ENCODE results near the gene DOK1.

The DOK1 gene

DNA sequence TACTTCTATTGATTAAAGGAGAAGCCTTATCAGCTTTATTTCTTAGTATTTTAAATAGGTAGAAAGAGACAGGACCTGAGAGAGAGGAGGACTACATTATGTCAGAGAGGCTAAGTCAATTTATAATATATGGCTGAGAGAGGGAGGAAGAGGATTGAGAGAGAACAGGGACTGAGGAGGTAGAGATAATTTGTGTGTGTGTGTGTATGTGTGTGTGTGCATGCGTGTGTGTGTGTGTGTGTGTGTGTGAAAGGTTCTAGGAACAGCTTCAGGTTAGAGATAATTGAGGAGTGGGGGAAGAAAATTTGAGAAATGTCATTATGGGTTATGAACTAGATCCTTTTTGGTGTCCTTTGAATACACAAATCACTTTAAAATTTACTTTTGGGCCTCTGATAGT lies 15.2 kb downstream of the DOK1 start:
- DNase-seq (ENCODE audit: low read depth) = no peak

DNA sequence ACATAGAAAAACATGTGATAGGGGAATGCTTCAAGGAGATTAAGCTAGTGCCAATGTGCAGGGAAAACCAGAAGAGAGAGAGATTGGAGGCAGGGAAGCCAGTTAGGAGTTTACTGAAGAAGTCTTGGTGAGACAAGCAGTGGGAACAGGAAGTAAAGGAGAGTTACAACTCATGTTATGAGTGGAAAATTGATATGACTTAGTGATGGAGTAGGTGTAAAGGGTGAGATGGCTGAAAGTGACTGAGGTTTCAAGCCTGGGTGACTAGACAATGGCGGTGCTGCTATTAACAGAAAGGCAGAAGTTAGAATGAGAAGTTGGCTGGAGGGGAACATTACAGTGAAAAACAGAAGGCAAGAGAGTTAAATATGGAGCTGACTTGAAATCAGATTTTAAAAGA lies 16.5 kb downstream of the DOK1 start:
- no peak for DNase-seq (ENCODE audit: low read depth)

DNA sequence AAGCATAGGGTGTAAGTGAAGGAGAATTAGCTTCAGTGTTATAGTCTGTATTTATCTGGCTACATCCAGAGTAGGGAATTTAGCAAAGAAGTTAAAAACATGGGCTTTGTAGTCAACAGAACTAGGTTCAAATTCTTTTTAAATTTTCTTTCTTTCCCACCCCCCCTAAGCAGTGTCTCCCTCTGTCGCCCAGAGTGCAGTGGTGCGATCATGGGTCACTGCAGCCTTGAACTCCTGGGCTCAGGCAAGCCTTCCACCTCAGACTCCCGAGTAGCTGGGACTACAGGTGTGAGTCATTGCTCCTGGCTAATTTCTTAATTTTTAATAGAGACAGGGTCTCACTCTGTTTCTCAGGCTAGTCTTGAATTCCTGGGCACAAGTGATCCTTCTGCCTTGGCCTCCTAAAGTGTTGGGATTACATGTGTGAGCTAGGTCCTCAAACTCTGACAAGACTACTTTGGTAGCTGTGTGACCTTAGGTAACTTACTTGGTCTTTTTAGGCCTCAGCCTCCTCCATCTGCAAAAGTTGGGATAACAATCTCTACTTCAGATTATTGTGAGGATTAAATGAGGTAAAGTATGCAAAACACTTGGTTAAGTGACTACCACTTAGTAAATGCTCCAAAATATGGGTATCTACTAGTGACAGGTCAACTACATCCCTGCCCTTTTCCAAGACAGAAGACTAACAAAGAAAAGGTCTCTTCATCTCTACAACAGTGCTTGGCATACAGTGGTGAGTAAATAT lies 17.8 kb downstream of the DOK1 start:
- no peak for DNase-seq (ENCODE audit: low read depth)

DNA sequence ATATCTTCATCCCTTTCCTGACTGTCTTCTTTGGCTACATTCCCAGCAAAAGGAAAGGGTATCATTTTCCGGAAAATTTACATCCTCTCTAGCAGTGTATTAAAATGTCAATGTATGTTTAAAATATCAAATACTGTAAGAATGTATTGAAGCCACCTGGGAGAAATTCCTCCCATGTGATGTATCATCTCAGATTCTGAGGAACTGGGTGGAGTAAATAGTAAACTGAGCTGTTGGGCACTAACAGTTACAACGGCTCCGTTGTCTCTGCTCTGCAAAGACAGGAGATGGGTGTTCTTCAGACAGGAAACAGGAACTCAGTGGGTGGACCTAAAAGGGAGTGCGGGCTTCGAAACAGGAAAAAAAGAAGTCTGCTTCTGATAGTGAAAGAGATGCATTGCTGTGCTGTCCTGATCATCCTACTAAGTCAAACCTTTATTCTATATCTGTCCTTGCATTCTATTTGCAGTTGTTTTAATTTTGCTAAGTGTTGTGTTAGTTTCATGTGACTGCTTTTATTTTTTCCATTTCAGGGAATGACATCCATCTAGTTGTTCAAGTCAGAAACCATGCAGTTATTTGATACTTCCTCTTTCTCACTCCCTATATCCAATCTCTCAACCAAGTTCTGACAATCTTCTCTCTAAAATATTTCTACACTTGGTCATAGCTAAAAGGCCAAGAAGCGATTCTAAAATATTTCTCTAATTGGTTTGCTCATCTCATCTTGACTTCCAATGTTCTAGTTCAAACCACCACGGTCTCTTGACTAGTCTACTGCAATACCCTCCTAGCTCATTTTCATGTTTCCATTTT lies 19.4 kb downstream of the DOK1 start:
- no peak for DNase-seq (ENCODE audit: low read depth)

DNA sequence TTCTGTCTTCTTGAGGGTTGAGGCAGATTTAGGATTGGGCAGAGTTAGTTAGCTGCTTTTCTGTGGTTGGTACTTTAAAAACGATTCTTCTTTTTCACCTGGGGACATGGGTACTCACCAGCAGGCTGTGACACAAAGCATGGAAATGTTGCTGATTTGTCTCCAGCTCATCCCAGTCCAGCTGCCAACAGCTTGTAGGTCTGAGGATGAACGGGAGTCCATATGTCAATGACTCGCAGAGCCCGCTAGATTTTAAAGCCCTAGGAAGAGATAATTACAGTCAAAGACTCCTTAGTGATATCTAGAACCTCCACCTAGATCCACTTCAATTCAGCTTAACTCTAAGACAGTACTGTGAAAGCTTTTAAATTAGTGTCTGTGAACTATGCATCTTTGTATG lies 20.8 kb downstream of the DOK1 start:
- no peak for DNase-seq (ENCODE audit: low read depth)

DNA sequence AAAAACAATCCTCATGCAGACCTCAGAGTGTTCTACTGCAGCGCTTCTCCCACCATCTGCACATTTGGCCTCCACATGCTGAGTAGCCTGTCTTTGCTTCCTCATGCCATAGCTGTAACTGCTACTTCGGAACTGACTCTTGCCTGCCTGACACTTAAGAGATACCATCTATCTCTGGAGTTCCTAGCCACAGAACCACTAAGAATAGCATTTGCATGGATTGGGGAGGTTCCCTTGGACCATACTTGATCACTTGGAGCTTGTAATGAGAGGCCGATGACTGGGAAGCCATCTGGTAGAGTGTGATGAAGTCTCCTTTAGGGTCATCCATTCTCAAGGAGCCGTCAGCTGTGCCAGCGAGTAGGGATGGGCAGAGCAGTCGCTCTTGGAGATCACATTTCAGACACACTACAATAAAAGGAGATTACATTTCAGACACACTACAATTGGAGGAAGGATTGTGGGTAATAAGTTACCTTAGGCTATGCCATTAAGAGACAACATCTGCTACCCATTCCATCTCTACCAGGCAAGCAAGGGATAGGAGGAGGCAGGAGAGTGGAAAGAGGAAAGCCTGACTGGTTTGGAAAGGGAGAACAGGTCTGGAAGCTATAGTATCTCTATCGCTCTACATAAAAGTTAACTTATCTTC lies 21.8 kb downstream of the DOK1 start:
- no peak for DNase-seq (ENCODE audit: low read depth)

DNA sequence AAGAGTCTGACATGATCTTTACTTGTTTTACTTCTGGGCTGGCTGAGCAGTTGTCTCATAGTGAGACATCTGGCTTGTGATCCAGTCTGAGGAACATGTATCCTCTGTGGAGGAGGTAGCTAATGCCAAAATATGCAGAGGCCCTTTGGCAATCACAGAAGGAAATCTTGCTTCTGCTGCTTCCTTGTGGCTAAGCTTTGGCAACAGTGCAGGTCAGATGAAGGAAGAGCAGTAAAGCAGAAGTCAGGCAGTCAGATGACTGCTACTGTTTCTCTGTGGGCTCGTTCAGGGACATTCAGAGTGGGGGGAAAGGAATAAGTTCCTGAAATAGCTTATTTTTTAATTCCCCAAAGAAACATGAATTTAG lies 22.3 kb downstream of the DOK1 start:
- DNase-seq (ENCODE audit: low read depth) = no peak

DNA sequence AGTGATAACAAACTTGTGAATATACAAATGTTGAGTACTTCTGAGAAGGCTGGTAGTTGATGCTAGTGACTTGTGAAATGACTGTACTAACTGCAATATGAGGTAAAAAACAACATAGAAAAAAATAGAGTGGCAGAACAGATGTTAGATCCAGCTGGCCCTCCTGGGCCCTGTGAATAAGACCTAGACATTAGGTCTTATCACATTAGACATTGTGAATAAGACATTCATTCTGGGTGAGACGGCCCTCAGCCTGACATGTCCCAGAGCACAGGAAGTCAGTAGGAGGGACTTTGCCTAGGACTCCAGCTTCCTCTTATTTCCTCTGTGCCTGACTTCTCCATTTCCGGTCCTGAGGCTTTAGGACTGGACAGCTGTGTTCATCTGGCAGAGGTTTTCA lies 22.9 kb downstream of the DOK1 start:
- DNase-seq (ENCODE audit: low read depth) = no peak

DNA sequence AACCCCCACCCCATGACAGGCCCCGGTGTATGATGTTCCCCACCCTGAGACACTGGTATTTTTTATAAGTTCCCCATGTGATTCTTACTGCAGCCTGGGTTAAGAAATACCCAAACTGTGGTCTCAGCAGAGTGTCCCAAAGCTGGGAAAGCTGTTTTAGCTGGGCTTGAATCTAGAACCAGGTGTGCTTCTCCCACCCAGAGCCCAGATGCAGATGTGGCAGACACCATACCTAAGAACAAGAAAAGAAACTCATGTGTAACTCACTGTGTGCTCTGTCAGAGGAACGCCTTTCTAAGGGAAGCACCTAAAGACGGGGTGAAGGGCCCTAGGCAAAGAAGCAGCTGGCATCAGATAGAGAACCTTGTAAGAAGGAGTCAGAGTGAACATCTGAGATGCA lies 23.9 kb downstream of the DOK1 start:
- no peak for DNase-seq (ENCODE audit: low read depth)

DNA sequence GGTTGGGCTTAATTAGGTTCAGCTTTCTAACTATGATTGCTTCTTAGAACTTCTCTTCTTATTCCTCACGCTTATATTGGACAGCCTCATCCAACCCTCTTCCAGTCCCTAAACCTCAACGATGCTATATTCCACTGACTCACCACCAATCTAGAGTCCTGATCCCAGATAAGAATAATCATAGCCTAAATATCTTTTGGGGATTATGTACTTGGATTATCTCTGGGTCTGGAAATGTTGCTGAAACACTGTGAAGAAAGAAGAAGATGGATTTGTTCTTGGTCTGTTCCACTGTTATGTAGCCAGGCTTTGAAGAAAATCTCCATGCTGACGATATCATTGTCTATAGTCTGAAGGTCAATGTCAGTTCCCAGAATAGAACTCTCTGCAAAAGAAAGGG lies 26.9 kb downstream of the DOK1 start:
- no peak for DNase-seq (ENCODE audit: low read depth)

DNA sequence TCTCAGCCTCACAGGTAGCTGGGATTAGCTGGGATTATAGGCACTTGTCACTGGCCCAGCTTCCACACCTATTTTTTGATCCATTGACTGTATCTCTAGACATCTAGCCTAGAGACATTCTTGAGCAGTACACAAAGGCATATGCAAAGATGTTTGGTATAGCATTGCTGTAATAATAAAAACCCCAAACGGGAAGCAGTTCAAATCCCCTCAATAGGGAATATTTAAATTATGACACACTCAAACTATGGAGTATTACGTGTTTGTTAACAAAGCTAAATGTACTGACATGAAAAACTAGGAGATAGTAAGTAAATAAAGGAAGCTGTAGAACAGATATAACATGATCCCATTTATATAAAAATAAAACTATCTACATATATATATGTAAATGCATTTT lies 27.7 kb downstream of the DOK1 start:
- DNase-seq (ENCODE audit: low read depth) = no peak

DNA sequence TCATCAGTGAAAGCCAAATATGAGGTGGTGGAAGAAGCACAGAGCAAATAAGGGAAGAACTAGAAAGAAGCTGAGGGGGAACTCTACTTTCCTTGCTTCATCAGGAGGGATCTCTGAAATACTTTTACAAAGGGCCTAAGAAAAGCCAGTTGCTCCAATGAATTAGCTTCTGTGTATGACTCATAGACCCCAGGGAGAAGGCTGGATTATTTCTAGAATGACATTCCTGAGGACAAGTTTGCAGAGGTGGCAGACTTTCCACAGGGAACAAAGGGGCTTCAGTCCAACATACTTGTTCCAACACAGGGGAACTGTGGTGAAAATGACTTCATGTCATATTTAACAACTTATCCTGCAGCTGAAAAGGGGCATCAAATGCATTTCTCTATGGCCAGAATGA lies 29.0 kb downstream of the DOK1 start:
- no peak for DNase-seq (ENCODE audit: low read depth)

DNA sequence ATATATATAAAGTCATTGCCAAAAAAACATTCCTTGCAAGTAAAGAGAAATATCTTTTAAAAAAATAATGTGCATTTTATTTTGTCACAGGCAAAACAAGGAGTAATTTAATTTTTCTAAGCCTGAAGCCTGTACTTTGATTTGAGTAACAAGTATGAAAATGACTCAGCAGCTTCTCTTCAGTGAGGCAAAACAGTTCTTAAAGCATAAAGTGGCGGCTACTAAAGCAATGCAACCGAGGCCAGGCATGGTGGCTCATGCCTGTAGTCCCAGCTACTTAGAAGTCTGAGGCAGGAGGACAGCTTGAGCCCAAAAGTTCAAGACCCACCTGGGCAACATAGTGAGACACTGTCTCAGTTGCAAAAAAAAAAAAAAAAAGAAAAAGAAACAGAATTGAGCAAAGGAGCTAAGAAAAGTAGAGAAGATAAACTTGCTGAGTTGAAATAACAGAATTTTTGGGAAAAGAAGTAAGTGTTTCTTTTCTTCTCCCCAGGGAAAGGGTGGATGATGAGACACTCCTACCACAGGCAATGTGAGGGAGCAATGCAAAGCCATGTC lies 29.6 kb downstream of the DOK1 start:
- DNase-seq (ENCODE audit: low read depth) = no peak

DNA sequence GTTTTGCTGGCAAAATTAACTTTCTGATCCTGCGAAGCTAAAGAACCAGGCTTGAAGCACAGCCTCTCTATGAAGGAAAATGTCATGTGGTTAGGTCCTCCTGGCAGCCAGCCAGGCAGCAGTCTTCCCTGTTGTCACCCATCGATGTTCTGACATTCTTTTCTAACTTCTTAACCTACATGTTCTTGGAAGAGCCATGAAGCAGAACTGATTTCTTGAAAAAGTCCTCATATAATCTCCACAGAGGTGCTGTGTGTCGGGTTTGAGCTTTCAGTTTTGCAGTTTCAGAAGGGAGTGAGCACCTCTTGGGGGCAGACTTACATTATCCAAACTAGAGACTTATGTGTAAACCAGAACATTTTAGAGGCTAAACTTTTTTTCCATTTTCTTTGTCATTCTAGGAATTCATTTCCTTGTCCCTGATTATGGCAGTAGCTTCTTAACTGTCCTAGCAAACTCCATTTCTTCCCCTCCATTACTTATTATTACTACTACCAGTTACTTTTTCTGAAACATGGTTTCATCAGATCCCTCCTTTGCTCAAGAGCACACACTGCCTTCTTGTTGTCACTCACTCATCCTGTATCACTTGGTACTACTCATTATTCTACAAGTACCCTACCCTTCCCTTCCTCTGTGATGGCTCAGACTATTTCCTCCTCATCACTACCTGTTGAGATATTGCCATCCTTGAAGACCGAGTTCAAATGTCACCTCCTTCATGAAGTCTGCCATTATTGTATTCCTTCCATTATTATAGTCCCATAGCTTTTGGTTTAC lies 31.1 kb downstream of the DOK1 start:
- peak; percentile 5 for DNase-seq (ENCODE audit: low read depth)

DNA sequence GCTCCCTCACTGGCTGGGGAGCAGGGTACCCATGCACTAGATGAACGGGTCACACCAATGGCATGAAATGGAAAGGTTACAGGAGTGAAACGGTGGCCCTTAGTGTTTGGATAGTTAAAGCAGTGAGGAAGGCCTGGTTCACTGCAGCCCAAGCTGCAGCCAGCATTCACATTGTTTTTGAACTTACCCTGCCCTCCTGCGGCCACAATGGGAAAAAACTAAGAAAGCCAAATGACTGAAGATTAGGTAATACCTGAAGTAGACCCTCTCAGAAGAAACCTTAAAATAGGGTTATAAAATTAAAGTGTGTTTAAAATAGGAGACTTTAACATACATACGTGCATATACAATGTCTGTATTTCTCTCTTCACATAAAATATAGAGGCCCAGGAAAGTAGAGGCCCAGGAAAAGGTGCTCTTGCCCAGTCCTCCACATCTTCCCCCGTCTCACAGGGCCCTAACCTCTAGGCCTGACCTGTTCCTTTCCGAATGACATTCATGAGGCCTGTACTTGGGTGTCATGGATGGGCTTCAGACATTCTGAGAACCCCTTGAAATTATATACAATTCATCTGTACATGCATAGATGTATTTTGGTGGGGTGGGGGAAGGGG lies 33.3 kb downstream of the DOK1 start:
- peak; percentile 36 for DNase-seq (ENCODE audit: low read depth)

DNA sequence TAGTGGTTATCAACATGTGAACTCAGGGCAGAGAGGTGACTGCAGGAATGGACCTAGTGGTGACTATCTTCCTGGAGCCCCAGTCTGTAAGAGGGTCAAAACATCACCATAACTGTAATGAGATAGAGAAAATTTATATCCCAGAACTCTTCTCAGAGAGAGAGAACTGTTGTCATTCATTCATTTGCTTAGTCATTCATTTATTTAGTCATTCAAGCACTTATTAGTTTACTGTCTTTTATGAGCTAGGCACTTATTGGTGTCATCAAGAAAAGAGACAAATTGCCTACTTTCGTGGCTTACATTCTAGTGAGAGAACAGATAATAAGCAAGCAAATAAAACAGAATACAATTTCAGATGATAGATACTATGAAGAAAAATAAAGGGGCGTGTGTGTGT lies 34.1 kb downstream of the DOK1 start:
- DNase-seq (ENCODE audit: low read depth) = no peak

DNA sequence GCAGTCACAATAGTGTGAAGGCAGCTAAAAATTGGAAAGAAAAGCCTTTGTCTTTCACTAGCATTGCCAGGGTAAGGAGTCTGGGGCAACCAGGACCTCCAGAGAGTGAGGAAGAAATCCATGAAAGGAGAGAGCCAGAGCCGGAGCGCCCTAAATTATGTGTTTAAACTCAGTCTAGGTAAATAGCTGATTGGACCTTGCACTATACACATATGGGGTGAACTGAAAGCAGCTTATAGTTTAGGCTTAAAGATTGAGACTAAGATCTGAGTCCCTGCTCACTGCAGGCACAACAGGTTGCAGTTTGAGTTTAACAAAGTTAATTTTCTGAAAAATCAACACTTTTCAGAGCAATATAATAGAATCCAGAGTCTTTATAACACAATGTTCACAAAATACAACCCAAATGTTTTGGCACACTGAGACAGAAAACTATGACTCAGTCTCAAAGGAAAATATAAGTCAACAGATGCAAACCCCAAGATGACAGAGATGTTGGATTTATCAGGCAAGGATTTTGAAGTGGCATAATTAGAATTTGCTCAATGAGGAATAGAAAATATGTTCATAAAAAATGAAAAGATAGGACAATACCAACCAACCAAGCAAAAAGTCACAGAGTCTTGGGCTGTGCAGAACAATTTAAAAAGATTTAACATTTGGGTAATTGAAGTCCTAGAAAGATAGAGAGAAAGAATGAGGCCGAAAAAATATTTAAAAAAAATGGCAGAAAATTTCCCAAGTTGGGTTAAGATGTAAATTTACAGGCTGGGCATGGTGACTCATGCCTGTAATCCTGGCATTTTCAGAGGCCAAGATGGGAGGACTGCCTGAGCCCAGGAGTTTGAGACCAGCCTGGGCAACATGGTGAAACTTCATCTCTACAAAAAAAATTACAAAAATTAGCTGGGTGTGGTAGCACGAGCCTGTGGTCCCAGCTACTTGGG lies 39.6 kb downstream of the DOK1 start:
- no peak for DNase-seq (ENCODE audit: low read depth)

DNA sequence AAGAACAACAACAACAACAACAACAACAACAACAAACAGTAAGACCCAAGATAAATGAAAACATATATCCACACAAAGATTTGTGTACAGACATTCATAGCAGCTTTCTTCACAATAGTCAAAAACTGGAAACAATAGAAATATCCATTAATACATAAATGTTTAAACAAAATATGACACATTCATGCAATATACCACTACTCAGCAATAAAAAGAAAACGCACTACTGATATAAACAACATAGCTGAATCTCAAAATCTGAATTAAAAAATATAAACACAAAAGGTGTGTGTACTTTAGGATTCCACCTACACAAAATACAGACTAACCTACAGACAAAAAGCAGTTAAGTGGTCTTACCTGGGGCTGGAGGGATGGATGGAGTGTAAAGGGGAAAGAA lies 42.1 kb downstream of the DOK1 start:
- no peak for DNase-seq (ENCODE audit: low read depth)

DNA sequence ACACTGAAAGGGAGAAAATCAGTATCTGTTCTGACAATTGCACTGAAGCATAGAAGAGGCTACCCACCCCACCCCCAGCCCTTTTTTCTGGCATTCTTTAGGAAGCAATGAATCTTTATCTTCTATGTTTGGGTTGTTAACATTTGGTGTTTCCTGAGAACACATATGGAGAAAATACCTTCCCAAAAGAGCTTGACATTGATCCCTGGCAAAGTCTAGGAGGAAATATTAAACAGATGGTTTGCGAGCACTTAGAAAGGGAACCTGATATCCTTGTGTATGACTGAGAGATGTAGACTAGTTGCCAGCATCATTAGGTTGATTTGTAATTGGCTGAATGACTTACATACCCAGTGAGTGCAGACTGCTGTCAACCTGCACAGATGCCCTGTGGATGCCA lies 42.9 kb downstream of the DOK1 start:
- no peak for DNase-seq (ENCODE audit: low read depth)

DNA sequence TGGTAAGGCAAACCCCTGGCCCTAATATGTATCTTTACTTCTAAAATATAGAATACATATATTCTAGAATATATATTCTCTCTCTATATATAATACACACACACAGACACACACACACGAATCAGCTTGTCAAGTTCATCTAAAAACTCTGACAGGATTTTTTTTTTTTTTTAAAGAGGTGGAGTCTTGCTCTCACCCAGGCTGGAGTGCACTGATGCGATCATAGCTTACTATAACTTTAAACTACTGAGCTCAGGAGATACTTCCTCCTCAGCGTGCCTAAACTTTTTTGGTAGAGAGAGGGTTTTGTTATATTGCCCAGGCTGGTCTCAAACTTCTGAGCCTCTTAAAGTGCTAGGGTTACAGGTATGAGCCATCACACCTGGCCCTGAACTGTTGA lies 45.2 kb downstream of the DOK1 start:
- no peak for DNase-seq (ENCODE audit: low read depth)
